ENCODE results near the gene GTF3C2.

DNA sequence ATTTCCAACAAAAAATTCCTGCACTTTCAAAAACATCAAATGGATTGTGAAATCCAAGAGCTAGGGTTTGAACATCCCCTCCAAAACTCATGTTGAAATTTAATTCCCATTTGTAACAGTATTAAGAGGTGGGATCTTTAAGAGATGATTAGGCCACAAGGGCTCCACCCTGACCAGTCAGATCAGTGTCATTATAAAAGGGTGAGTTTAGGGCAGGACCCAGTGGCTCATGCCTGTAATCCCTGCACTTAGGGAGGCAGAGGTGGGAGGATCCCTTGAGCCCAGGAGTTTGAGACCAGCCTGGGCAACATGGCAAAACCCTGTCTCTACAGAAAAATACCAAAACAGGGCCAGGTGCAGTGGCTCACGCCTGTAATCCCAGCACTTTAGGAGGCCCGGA, 8.9 kb downstream of the GTF3C2 start:
- TF ChIP-seq ZNF431 (CRISPR knock-in tag; IDR thresholded peaks at IDR 0.05): no peak
- TF ChIP-seq NCOA1 (IDR thresholded peaks at IDR 0.05; ENCODE audit: low read depth): no peak
- no peak for TF ChIP-seq ETV6 (IDR thresholded peaks at IDR 0.05; ENCODE audit: borderline replicate concordance in 1 of 2, low read depth in 2 of 2, low read length in 1 of 2)
- TF ChIP-seq ETV6 (CRISPR knock-in tag; IDR thresholded peaks at IDR 0.05; ENCODE audit: borderline replicate concordance): no peak
- TF ChIP-seq, protein P1, sequence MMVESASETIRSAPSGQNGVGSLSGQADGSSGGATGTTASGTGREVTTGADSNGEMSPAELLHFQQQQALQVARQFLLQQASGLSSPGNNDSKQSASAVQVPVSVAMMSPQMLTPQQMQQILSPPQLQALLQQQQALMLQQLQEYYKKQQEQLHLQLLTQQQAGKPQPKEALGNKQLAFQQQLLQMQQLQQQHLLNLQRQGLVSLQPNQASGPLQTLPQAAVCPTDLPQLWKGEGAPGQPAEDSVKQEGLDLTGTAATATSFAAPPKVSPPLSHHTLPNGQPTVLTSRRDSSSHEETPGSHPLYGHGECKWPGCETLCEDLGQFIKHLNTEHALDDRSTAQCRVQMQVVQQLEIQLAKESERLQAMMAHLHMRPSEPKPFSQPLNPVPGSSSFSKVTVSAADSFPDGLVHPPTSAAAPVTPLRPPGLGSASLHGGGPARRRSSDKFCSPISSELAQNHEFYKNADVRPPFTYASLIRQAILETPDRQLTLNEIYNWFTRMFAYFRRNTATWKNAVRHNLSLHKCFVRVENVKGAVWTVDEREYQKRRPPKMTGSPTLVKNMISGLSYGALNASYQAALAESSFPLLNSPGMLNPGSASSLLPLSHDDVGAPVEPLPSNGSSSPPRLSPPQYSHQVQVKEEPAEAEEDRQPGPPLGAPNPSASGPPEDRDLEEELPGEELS (CRISPR knock-in tag; IDR thresholded peaks at IDR 0.05; ENCODE audit: borderline replicate concordance): no peak
- no peak for TF ChIP-seq ZC3H11A (IDR thresholded peaks at IDR 0.05; ENCODE audit: low read depth, low read length)
